SH-SY5Y (cell line): ENCODE results near the gene PRRX2.

ENCODE experiments used
- GATA2 ChIP-seq: IDR thresholded peaks from 2 replicates; pipeline ENCODE4 v1.6.1; 2011; ENCODE audit warnings: mild to moderate bottlenecking, low read depth, low read length
- GATA3 ChIP-seq: IDR thresholded peaks from 2 replicates; pipeline ENCODE4 v1.6.1; 2011; ENCODE audit warnings: low read depth, mild to moderate bottlenecking, low read length, moderate library complexity

DNA sequence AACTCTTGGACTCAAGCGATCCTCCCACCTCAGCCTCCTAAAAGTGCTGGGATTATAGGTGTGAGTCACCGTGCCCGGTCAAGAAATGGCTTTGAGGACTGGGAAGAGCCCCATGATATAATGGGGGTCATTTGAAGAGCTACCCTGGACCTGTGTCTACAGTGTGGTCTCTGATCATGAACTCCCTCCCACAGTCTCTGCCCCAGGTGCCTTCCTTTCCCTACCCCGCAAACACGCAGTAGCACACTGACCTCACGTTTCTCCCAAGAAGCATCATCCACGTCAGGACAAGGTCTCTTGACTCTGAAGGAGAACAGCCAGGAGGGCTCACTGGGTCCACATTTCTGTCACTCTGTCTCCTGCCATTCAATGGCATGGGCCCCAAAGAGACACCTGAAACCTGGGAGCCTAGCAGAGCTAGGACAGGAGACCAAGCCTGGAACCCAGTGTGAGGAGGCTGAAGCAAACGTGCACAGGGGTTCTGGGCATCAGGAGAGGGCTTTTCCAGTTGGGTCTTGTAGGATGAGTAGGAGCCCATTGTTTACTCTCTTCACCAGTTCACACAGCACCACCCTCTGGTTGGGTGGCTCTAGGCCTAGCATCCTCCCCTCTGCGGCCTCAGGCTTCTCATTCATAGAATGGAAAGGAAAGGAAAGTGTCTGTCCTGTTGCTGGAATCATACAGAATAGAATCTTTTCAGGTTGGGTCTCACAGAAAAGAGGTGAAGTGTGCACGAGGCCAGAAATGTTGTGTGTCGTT lies 23.0 kb downstream of the PRRX2 start:
- no peak for TF ChIP-seq GATA2
- no peak for TF ChIP-seq GATA3
